ENCODE data around the gene SCIMP.
"Not testable (repeated sequence)": the region's sequence is repeated elsewhere in the genome, so short reads cannot be mapped to it uniquely, and the experiment has no call there.

Gene SCIMP

GRCh38 chr17:5183410-5183793 is 51.3 kb downstream of the SCIMP start:
- no peak for DNase-seq

- DNase-seq: no peak
Measured at GRCh38 chr17:5182597-5183409, 51.9 kb downstream of the SCIMP start.

- no peak for DNase-seq
Measured at GRCh38 chr17:5181509-5182305, 53.0 kb downstream of the SCIMP start.

GRCh38 chr17:5179003-5179402 is 55.7 kb downstream of the SCIMP start:
- no peak for DNase-seq

- not testable (repeated sequence) for DNase-seq
Measured at GRCh38 chr17:5175027-5175426, 59.6 kb downstream of the SCIMP start.

GRCh38 chr17:5165791-5166564 is 68.7 kb downstream of the SCIMP start:
- DNase-seq: not testable (repeated sequence)

- DNase-seq: no peak
Measured at GRCh38 chr17:5164436-5164835, 70.2 kb downstream of the SCIMP start.

GRCh38 chr17:5161793-5162192 is 72.9 kb downstream of the SCIMP start:
- not testable (repeated sequence) for DNase-seq

GRCh38 chr17:5160702-5161101 is 74.0 kb downstream of the SCIMP start:
- DNase-seq: not testable (repeated sequence)
